Measurements from ENCODE around the gene PRKCE.

PRKCE gene

DNA sequence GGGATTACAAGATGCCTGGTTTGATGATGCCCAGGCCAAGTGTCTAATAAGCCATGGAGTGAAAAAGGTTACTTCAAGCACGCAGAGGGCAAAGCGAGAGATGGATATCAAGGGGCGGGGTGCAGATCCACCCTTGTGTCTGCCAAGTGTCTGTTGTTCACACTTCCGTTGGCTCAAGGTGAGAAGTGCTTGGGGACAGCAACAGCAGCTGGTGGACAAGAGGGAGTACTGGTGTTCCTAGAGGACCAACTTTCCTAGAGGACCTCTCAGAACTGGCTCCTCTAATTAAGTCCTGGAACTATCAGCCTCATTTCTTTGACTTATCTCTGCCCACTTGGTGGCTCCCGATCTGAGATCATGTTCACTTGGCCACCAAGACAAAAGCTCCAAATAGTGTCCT lies 299.1 kb downstream of the PRKCE start:
- H3K9me3 ChIP-seq (ENCODE audit: low read length): no peaks in the 10 kb centered on the region

GRCh38 chr2:45951025-45951727 lies 299.7 kb downstream of the PRKCE start:
- Histone ChIP-seq H3K4me1 (ENCODE audit: insufficient read depth, low read length) (peaks cover 10% of the 10 kb centered on the region), H3K4me3 (ENCODE audit: low read depth in 1 of 2, low read length in 2 of 2) (no peak overlapping the region), H3K27ac (ENCODE audit: low read depth, low read length) (no peak overlapping the region)

More for the DNA sequence above, 299.1 kb downstream of the PRKCE start:
- no peak overlapping the region for H3K4me3 ChIP-seq (ENCODE audit: low read depth in 1 of 2, low read length in 2 of 2)
- H3K9ac ChIP-seq (ENCODE audit: low read length): no peak overlapping the region
- no peaks in the 10 kb centered on the region for H3K27me3 ChIP-seq (ENCODE audit: control insufficient read depth in 1 of 2, insufficient read depth in 2 of 2, low read length in 2 of 2)
- H3K36me3 ChIP-seq (ENCODE audit: insufficient read depth, low read length): no peaks in the 10 kb centered on the region
- H3K4me1 ChIP-seq (ENCODE audit: insufficient read depth, low read length): peaks cover 10% of the 10 kb centered on the region
- H3K27ac ChIP-seq (ENCODE audit: low read depth, low read length): no peak overlapping the region

GRCh38 chr2:45952591-45952990 lies 301.1 kb downstream of the PRKCE start:
- Histone ChIP-seq H3K27ac (ENCODE audit: low read depth, low read length) (no peak overlapping the region), H3K4me1 (ENCODE audit: insufficient read depth, low read length) (peaks cover 10% of the 10 kb centered on the region), H3K9ac (ENCODE audit: low read length) (no peak overlapping the region), H3K9me3 (ENCODE audit: low read length) (no peaks in the 10 kb centered on the region), H3K27me3 (ENCODE audit: control insufficient read depth in 1 of 2, insufficient read depth in 2 of 2, low read length in 2 of 2) (no peaks in the 10 kb centered on the region), H3K36me3 (ENCODE audit: insufficient read depth, low read length) (no peaks in the 10 kb centered on the region), H3K4me3 (ENCODE audit: low read depth in 1 of 2, low read length in 2 of 2) (no peak overlapping the region)

More at GRCh38 chr2:45951025-45951727, 299.7 kb downstream of the PRKCE start:
- Histone ChIP-seq H3K9me3 (ENCODE audit: low read length) (no peaks in the 10 kb centered on the region), H3K36me3 (ENCODE audit: insufficient read depth, low read length) (no peaks in the 10 kb centered on the region), H3K9ac (ENCODE audit: low read length) (no peak overlapping the region), H3K27me3 (ENCODE audit: control insufficient read depth in 1 of 2, insufficient read depth in 2 of 2, low read length in 2 of 2) (no peaks in the 10 kb centered on the region)

- Histone ChIP-seq H3K4me3 (ENCODE audit: low read depth in 1 of 2, low read length in 2 of 2) (no peak overlapping the region), H3K36me3 (ENCODE audit: insufficient read depth, low read length) (no peaks in the 10 kb centered on the region), H3K27ac (ENCODE audit: low read depth, low read length) (no peak overlapping the region), H3K9me3 (ENCODE audit: low read length) (no peaks in the 10 kb centered on the region), H3K27me3 (ENCODE audit: control insufficient read depth in 1 of 2, insufficient read depth in 2 of 2, low read length in 2 of 2) (no peaks in the 10 kb centered on the region), H3K4me1 (ENCODE audit: insufficient read depth, low read length) (peaks cover 10% of the 10 kb centered on the region), H3K9ac (ENCODE audit: low read length) (no peak overlapping the region)
Measured at GRCh38 chr2:45953376-45954027, 302.0 kb downstream of the PRKCE start.

GRCh38 chr2:45954233-45954850 lies 302.9 kb downstream of the PRKCE start:
- H3K4me1 ChIP-seq (ENCODE audit: insufficient read depth, low read length): peaks cover 15% of the 10 kb centered on the region
- H3K27me3 ChIP-seq (ENCODE audit: control insufficient read depth in 1 of 2, insufficient read depth in 2 of 2, low read length in 2 of 2): no peaks in the 10 kb centered on the region
- H3K9me3 ChIP-seq (ENCODE audit: low read length): no peaks in the 10 kb centered on the region
- H3K36me3 ChIP-seq (ENCODE audit: insufficient read depth, low read length): no peaks in the 10 kb centered on the region
- no peak overlapping the region for H3K4me3 ChIP-seq (ENCODE audit: low read depth in 1 of 2, low read length in 2 of 2)
- no peak overlapping the region for H3K27ac ChIP-seq (ENCODE audit: low read depth, low read length)
- no peak overlapping the region for H3K9ac ChIP-seq (ENCODE audit: low read length)

- Histone ChIP-seq H3K9ac (ENCODE audit: low read length) (no peak overlapping the region), H3K9me3 (ENCODE audit: low read length) (no peaks in the 10 kb centered on the region), H3K4me3 (ENCODE audit: low read depth in 1 of 2, low read length in 2 of 2) (no peak overlapping the region), H3K27me3 (ENCODE audit: control insufficient read depth in 1 of 2, insufficient read depth in 2 of 2, low read length in 2 of 2) (no peaks in the 10 kb centered on the region), H3K27ac (ENCODE audit: low read depth, low read length) (no peak overlapping the region), H3K36me3 (ENCODE audit: insufficient read depth, low read length) (no peaks in the 10 kb centered on the region), H3K4me1 (ENCODE audit: insufficient read depth, low read length) (peaks cover 26% of the 10 kb centered on the region)
Measured at GRCh38 chr2:45957533-45958227, 306.2 kb downstream of the PRKCE start.

DNA sequence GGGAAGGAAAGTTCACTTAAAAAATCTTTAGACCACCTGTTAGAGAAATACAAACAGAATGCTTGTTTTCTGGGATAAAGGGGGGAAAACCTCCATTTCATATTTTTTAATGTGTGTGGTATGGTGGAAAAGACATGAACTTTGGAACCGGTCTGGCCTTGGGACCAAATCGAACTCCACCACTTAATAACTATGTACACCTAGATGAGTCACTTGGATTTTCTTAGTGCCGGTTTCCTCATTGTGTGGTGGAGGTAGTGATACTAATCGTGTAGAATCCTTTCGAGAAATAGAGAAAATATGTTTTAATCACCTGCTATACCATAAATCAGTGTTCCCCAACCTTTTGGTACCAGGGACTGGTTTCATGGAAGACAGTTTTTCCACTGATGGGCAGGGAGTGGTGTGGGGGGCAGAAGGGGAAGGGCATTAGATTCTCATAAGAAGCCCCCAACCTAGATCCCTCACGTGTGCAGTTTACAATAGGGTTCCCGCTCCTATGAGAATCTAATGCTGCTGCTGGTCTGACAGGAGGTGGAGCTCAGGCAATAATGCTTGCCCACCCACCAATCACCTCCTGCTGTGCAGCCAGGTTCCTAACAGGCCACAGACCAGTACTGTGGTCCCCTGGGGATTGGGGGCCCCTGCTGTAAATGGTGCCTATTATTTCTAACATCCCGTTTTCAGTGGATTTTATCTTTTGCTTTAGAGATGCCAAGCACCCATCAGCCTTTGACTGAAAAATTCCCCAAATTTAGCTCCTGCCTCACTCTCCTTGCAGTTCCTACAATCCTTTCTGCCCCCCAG lies 308.8 kb downstream of the PRKCE start:
- H3K27ac ChIP-seq (ENCODE audit: low read depth, low read length): no peak overlapping the region
- H3K9ac ChIP-seq (ENCODE audit: low read length): no peak overlapping the region
- peaks cover 45% of the 10 kb centered on the region for H3K4me1 ChIP-seq (ENCODE audit: insufficient read depth, low read length)
- H3K36me3 ChIP-seq (ENCODE audit: insufficient read depth, low read length): no peaks in the 10 kb centered on the region
- no peak overlapping the region for H3K4me3 ChIP-seq (ENCODE audit: low read depth in 1 of 2, low read length in 2 of 2)
- no peaks in the 10 kb centered on the region for H3K27me3 ChIP-seq (ENCODE audit: control insufficient read depth in 1 of 2, insufficient read depth in 2 of 2, low read length in 2 of 2)
- H3K9me3 ChIP-seq (ENCODE audit: low read length): no peaks in the 10 kb centered on the region

DNA sequence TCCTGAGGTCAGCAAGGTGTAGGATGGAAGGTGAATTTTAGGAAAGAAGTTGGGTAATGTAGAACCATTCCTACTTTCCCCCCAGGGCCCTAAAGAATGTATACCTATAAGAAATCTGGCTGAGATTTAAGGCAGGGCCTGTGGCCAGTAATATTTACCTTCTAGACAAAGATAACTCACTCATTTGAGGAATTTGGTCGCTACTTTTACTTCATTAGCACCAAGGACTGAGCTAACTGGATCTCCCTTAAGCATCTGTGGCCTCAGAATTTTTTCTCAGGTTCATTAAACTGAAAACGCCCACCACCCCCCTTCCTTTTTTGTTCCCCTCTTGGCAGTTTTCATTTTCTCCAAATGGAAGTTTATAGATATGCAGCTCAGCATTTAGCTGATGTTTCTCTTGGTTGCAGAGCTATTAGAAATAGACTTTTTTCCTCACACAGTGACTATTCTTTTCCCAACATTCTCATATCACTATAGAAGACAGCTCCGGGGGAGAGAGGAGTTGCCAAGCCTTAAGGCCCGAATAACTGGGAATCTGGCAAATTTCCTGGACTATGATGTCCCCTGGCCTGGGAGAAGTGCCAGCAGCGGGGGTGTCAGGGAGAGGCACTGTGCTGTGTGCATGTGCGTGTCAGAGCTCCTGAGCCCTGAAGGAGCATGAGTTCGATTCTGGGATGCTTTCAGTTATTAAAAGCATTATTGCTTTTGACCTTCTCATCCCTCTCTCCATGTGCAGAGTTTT lies 310.9 kb downstream of the PRKCE start:
- Histone ChIP-seq H3K9ac (ENCODE audit: low read length) (no peak overlapping the region), H3K9me3 (ENCODE audit: low read length) (no peaks in the 10 kb centered on the region), H3K4me1 (ENCODE audit: insufficient read depth, low read length) (peaks cover 49% of the 10 kb centered on the region), H3K4me3 (ENCODE audit: low read depth in 1 of 2, low read length in 2 of 2) (peak overlapping the region in 1 of 2 donors; percentile 37), H3K27ac (ENCODE audit: low read depth, low read length) (peak overlapping the region; percentile 49), H3K36me3 (ENCODE audit: insufficient read depth, low read length) (no peaks in the 10 kb centered on the region), H3K27me3 (ENCODE audit: control insufficient read depth in 1 of 2, insufficient read depth in 2 of 2, low read length in 2 of 2) (no peaks in the 10 kb centered on the region)

GRCh38 chr2:45963816-45964215 lies 312.3 kb downstream of the PRKCE start:
- no peaks in the 10 kb centered on the region for H3K36me3 ChIP-seq (ENCODE audit: insufficient read depth, low read length)
- no peaks in the 10 kb centered on the region for H3K27me3 ChIP-seq (ENCODE audit: control insufficient read depth in 1 of 2, insufficient read depth in 2 of 2, low read length in 2 of 2)
- no peak overlapping the region for H3K4me3 ChIP-seq (ENCODE audit: low read depth in 1 of 2, low read length in 2 of 2)
- peaks cover 51% of the 10 kb centered on the region for H3K4me1 ChIP-seq (ENCODE audit: insufficient read depth, low read length)
- no peak overlapping the region for H3K27ac ChIP-seq (ENCODE audit: low read depth, low read length)
- H3K9ac ChIP-seq (ENCODE audit: low read length): no peak overlapping the region
- no peaks in the 10 kb centered on the region for H3K9me3 ChIP-seq (ENCODE audit: low read length)

GRCh38 chr2:45964223-45964841 lies 312.9 kb downstream of the PRKCE start:
- no peak overlapping the region for H3K9ac ChIP-seq (ENCODE audit: low read length)
- H3K27ac ChIP-seq (ENCODE audit: low read depth, low read length): peak overlapping the region; percentile 17
- H3K4me1 ChIP-seq (ENCODE audit: insufficient read depth, low read length): peaks cover 51% of the 10 kb centered on the region
- H3K9me3 ChIP-seq (ENCODE audit: low read length): no peaks in the 10 kb centered on the region
- no peaks in the 10 kb centered on the region for H3K36me3 ChIP-seq (ENCODE audit: insufficient read depth, low read length)
- H3K27me3 ChIP-seq (ENCODE audit: control insufficient read depth in 1 of 2, insufficient read depth in 2 of 2, low read length in 2 of 2): no peaks in the 10 kb centered on the region
- no peak overlapping the region for H3K4me3 ChIP-seq (ENCODE audit: low read depth in 1 of 2, low read length in 2 of 2)

All from muscle layer of colon (tissue), 2 donors.